Measurements from ENCODE around the gene RSAD1.

DNA sequence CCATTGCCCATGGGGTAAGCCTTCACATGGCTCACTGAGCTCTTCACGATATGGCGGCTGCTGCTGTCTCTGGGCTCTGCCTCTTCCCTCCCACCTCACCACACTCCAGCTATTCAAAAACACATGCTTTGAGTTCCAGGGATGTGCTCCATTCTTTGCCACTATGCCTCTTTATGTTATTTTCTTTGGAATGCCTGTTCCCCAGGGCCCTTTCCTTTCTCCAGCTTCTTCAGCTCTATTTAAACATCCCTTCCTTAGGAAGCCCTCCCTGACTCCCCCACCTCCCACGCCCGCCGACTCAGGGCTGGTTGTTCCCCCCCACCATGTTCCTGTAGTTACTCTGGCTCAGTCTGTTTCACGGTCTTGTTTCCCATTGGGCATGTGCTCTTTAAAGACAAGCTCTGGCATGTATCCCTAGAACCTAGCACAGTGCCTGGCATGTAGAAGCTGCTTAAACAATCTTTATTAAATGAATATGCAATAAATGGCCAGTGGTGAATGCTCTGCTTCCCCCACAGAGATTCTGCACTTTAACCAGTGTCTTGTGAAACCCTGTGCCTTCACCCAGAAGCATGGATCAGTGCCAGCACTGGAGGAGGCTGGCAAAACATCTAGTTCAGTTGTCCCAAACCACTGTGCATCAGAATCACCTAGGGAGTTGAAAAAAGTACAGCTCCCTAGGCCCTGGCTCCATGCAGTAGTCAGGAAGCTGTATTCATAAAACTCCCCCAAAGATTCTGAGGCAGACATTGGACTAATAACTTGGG is 36.5 kb downstream of the RSAD1 start:
- TF ChIP-seq GATA2 (IDR thresholded peaks at IDR 0.05; ENCODE audit: low read depth, low read length), result no peak
- TF ChIP-seq GATA3 (IDR thresholded peaks at IDR 0.05; ENCODE audit: low read depth, low read length), result no peak

All from SH-SY5Y (cell line).